ENCODE data around the gene VPS51.
A peak's percentile ranks its signal among the peaks of the same experiment; 100 is the strongest.

VPS51 gene

DNA sequence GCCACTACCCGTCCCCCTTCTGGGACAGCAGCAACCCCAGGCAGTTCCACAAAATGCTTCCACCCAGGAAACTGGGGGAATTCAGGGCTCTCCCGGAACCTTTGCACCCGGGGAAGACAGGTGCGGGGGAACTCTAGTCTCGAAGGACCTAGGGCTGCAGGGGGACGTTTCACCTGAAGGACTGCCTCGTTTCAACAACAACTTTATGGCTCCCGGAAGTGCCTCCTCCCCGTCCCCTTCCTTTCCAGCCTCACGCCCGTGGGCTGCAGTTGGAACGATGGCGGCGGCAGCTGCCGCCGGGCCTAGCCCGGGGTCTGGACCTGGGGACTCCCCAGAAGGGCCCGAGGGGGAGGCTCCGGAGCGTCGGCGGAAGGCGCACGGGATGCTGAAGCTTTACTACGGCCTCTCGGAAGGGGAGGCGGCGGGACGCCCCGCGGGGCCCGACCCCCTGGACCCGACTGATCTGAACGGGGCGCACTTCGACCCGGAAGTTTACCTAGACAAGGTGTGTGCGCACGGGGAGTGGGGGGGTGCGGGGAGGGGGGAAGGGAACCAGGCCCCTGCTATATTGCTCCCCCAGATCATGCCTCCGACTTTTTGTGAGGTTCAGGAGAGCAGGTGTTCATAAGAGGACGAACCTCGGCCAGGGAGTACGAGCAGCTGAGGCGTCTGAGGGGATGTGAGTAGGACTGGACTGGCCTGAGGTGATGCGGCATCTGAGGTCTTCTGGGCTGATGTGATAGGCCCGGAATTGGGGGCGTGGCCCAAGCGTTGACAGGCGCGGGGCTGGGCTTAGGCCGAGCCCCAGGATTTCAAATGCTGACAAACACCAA is at the start of gene VPS51:
Gene VPS51, plus strand, starts transcription at position 241 of the 833 bp plus-strand sequence. Its CDS starts 37 bp downstream, at position 278.
- peak; percentile 73 for DNase-seq

DNA sequence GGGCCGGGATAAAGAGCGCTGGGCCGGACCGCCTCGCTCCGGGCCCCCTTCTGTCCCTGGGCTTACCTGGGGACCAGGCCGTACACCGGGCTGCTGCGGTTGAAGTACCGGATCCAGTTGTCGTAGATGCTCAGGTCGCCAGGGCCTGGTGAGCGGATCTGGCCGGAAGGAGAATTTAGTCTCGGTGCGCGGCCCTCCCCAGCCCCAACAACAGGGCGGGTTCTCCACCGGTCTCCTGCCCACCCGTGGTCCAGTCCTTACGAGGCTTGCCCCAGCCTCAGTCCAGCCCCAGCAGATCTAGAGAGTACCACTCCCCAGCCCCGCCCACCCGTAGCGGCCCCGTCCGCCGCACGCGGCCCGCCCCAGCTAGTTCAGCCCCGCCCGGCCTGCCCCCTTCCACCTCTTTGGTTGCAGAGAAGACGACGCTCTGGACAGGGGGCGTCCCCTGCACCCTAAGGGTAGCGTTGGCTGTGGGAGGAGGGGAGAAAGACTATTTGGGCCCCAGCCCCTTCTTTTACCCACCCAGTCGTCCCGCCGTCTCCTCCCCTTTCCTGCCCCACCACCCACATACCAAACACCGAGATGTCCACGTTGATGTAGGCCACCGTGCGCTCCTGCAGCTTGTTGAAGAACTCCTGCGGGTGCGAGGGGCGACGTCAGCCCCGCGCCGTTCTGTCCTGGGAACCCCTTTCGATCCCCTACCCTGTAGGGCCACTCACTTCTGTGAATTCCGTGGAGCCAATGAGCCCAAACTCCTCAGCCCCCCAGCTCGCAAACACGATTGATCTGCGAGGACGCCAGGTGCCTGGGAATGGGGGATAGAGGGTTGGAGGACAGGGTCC is 48.2 kb upstream of the VPS51 start:
- DNase-seq: no peak

DNA sequence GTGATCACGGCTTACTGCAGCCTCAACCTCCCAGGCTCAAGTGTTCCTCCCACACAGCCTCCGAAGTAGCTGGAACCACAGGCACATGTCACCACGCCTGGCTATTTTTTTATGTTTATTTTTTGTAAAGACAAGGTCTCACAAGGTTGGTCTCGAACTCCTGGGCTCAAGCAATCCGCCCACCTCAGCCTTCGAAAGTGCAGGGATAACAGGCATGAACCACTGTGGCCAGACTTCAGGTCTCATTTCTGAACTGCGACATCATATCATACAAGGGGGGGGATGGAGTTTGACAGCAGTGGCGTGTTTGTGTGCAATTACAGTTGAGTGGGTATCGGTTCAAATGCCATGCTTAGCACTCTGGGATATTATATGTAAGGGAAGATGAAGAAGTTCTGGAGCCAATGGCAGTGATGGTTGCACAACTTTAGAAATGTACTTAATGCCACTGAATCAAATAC is 44.6 kb upstream of the VPS51 start:
- DNase-seq: no peak

DNA sequence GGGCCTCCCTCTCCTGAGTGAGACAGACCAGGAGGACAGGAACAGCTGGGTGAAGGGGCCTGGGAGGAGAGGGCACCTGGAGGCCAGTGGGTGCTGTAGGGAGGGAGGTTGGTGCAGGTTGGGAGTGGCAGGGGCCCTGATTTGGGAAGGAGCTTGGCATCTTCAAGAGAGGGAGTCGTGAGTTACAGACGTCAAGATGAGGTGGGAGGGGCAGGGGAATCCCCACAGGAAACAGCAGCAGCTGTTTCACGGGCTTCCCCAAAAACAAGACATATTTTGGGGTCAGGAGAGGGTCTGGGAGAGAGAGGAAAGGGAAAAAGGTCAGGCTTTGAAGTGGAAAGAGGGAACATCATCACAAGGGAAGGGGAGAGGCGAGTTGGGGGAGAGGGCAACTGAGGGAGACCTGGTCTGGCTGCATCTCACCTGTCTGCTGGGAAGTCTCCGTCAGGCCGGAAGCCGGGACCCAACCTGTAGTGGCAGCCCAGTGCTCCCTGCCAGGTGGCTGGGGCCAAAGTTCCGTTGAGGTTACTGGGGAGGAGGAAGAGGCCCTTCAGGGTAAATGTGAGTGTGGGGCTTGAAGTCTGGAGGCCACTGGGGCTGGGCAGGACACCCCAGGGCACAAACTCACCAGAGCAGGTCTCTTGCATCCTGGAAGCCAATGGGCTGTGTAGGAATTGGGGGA is 42.0 kb upstream of the VPS51 start:
- DNase-seq: no peak

DNA sequence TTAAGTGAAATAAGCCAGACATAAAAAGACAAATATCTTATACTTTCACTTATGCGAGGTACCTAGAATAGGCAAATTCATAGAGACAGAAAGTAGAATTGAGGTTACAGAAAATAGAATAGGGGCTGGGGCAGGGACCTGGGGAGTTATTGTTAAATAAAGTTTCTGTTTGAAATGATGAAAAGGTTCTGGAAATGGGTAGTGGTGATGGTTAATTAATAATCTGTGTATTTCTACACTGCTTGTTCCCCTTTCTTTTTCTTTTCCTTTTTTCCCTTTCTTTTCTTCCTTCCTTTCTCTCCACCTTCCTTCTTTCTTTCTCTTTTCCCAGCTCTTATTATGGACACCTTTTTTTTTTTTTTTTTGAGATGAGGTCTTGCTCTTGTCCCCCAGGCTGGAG is 40.5 kb upstream of the VPS51 start:
- no peak for DNase-seq

DNA sequence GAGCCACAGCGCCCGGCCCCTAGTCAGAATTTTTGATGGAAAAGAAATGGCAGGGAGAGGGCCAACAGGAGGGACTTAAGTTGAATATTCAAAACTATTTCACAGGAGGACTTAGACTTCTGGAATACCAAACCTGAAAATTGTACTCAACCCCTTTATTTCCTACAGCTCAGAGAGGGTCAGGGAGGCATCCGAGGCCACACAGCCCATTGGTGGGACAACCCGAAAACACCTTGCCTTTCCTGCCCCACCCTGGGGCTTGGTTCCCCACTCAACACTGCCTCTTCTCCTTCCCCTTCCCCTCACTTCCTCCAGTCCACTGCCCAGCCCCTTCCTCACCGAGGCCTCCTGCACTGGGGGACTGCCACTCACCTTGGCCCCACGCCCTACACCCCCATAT is 39.0 kb upstream of the VPS51 start:
- no peak for DNase-seq

DNA sequence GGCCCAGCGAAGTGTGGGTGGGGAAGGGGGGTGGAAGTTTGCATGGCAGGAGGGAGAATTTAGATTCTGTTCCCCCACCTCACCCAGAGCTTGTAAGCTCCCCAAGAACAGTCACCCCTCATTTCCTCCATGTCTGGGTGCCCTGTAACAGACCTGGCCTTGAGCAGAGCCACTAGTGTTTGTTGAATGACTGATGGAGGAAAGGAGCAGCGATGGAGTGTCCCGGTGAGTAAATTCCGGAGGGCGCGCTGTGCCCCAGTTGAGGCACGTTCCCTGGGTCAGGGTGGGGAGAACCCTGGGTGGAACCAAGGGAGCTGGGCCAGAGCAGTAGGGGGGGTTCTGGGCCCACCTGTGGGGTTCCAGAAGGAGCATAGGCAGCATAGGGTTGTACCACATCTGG is 38.5 kb upstream of the VPS51 start:
- DNase-seq: no peak

DNA sequence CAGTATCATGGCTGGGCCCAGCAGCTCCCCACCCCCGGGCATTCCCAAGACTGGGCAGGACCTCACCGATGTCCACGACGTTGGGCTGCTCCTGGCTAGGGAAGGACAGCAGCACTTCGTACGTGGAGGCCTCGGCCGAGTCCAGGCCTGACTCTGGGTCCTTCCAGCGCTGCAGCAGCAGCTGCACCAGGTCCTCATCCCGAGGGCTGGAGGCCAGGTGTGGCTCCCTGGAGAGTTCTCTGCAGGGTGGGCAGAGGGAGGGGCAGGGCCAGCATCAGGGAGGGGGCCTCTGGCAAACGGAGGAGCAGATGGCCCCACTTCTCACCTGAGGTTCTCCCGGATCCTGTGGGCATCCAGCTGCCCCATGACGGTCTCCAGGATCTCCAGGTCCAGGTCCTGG is 38.0 kb upstream of the VPS51 start:
- DNase-seq: no peak

DNA sequence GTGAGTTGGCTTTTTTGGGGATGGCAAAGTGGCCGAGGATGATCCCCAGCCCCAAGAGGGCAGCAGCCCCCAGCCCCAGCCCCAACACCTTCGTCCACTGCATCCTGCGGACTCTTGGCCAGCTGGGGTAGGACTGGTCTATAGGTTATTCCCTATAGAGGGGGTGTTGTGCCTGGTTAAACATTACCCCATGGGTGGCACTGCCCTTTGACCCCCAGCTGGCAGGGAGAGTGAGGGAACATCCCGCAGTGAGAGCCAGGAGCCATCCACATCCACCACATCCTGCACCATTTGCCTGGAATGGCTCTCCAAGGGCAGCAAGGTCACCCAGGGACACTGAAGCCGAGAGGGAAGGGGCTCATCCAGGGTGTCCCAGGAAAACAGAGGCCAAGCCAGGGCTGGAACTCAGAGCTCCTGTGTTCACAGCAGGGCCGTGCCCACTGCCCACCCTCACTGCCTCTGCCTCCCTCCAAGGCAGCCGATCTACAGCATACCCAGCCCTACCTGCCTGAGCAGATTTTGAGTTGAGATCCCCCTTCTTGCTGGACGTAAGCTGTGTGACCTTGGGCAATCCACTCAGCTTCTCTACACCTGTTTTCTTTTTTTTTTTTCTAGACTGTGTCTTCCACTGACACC is 37.5 kb upstream of the VPS51 start, which contains the start of gene NAALADL1:
Gene NAALADL1, minus strand, starts transcription at position 135 of the 636 bp plus-strand sequence. Its CDS starts 32 bp downstream, at position 103.
- DNase-seq: no peak

DNA sequence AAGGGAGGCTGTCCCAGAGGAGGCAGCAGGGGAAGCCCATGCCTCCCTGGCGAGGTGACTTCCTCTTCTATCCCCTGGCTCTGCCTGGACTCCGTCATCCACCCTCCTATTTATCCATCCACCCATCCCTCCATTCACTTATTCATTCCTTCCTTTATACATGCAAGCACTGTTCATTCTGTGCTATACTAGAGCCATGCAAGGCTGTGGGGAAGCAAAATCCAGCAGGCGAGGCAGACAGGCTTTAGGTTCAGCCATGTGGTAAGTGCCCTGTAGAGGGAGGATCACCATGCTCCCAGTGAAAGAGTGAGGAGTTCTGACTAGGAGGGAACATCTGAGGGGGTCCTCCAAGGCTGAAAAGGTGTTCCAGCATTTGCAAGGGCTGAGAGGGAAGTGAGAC is 36.5 kb upstream of the VPS51 start:
- DNase-seq: no peak

DNA sequence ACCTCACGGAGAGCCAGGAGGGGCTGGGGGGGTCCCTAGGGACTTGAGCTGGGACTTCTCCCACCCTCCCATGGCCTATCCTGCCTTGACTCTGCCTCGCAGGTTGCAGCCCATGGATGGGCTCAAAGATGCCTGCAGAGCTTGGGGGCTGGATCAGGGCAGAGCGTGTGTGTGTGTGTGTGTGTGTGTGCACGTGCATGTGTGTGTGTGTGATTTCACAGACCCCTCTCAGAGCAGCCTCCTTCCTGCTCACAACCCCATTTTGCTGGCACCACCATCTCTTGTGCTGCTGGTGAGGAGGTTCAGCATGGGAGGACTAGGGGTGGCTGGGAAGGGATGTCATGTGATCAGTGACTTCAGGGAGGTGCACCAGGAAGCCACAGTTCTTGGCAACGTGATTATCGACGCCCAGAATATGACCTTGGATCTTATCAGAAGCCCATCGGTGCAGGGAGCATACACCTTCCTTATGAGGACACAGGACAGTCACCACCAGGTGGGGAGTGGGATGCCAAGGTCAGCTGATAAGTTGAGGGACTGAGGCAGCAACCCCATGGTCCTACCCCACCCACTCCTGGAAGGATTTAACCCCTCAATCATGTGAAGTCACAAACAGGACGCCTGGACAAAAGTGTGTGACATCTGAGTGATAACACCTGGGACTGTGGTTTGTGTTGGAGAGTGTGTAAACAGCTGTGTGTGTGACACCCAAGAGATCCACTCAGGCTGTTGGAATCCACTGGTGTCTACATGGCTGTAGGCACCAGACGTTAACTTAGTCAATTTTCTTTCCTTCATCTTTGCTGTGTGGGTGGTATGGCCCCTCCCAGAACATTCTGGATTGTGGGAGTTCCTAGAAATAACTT is 35.8 kb upstream of the VPS51 start:
- DNase-seq: no peak

DNA sequence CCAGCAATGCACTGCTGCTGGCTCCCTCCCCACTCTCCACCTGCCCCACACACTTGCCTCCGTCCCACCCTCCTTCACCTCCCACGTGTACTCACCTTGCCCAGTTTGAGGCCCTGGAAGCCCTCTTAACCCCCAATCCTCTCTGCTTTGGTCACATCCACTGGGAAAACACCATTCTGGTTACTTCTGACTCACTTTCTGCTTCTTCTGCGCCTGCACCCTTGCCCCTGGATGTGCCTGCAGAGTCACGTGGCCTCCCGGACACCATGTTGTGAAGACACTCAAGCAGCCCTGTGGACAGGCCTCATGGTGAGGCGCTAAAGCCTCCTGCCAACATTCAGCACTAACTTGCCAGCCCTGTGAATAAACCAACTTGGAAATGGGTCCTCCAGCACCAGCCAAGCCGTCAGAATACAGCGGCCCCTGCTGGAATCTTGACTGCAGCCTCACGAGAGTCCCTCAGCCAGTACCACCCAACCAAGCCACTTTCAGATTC is 35.1 kb upstream of the VPS51 start:
- DNase-seq: no peak

DNA sequence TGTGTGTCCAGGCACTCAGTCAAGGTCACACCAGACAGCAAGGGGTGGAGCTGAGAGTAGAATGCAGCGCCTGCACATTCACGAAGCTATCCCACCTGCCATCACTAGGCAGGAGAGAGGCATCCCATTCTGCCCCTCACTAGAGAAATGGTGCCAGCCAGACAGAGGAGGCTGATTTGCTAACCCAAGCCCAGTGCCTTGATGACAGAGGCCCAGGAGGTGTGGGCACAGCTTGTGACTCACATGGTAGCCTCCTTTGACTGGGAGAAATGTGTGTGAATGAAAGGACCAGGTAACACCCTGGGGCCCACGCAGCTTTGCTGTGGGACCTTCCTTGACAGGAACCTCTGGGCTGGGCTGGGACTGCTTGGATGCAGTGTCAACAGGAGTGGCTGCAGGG is 32.5 kb upstream of the VPS51 start:
- DNase-seq: no peak

DNA sequence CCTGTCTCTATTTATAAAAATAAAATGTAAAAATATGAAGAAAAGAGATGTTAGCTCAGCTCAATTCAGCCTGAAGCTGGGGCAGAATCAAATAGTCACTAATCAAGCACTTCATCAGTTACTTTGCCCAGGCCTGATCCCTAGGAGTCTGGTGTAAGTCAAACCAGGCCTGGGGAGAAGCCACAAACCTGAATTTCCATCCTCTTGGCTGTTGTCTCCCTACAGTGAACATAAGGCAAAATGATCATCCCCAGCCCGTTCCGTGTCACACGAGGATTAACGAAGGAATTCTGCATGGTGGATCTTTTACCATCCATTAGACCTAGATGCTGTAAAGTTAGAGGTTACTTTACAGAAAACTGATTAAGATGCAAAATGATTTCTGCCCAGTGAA is 31.2 kb upstream of the VPS51 start:
- DNase-seq: no peak

DNA sequence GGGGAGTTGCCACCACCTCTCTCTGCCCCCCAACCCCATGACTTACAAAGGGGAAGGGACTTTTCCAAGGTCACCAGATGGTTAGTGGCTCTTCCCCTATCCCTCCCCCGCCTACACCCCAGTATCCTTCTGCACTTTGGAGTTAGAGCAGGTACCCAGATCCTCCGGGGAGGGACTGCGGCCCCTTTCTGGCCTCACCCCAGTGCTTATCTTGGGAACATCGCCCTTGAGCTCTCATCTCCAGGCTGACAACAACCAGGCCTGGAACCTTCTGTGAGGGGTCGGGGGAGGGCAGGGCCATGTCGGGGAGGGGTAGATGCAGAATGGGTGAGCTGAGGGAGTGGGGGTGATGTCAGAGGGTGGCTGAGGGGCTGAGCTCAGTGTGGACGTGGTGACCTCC is 30.2 kb upstream of the VPS51 start:
- DNase-seq: no peak

DNA sequence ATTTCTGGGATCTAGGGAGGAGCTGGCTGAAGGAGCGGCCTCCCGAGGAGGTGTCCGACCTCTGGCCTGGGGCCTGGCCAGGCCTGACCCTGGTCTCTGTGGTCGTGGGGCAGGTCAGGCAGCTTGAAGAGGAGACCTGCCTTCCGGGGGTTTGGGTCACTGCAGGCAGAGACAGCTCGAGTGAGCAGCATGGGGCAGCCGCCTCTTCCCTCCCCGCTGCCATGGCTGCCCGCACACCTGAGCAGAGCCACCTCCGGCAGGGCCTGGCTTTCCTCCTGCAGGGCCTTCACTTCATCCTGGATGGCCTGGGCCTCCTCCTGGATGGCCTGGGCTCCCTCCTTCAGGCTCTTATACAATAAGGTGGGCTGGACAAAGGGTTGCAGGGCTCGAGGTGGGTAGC is 29.7 kb upstream of the VPS51 start:
- DNase-seq: no peak

DNA sequence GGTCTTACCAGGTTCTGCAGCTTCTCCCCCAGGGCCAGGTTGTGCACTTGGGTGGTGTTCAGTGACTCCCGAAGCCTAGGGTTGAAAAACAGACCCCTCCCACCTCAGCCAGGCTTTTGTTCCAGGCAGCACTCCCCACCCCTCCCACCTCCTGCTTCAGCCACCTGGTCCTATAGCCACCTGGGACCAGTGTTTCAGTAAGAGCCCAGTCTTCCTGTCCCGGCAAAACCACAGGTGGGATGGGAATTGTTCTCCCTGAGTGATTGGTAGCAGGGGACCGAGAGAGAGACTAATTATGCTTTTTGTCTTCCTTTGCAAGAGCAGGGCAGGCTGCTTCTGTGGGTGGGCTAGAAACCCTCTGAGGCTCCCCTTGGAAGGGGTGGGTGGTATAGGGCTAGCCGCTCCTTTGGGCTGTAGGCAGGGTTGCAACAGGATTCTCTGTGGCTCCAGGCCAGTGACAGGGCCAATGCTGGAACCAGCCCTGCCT is 29.2 kb upstream of the VPS51 start:
- no peak for DNase-seq

DNA sequence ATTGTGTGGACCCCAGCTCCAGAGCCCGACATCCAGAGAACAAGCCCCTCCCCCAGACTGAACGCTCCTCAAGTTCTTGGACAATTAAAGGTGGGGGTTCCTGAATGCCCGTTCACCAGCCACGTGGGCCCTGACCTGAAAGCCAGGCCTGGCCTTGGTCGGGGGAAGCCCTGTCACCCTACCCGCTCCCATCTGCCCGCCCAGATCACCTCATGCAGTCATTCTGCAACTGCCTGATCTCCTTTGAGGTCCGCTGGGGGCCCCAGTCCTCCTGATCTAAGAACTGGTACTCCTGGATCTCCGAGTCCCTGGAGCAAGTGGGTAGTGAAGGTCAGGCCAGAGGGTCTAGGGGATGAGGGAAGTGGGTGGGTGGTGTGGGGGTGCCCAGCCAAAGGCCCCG is 28.6 kb upstream of the VPS51 start:
- DNase-seq: no peak

DNA sequence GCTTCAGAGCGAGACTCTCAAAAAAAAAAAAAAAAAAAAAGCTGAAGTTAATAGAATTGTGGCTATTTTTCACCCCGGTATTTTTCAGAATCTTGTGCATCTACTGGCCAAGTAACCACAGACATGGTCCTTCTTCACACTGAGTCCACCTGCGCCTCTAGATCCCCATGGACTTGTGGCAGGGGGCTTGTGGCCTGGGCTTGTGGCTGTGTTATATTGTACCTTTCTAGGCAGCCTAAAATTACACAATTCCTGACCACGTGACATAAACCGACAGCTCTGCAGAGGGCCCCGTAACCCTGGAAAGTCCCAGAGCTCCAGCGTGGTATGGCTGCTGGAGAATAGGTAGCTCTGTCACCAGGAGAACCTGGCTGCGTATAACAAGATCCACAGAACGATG is 26.8 kb upstream of the VPS51 start:
- DNase-seq: no peak

DNA sequence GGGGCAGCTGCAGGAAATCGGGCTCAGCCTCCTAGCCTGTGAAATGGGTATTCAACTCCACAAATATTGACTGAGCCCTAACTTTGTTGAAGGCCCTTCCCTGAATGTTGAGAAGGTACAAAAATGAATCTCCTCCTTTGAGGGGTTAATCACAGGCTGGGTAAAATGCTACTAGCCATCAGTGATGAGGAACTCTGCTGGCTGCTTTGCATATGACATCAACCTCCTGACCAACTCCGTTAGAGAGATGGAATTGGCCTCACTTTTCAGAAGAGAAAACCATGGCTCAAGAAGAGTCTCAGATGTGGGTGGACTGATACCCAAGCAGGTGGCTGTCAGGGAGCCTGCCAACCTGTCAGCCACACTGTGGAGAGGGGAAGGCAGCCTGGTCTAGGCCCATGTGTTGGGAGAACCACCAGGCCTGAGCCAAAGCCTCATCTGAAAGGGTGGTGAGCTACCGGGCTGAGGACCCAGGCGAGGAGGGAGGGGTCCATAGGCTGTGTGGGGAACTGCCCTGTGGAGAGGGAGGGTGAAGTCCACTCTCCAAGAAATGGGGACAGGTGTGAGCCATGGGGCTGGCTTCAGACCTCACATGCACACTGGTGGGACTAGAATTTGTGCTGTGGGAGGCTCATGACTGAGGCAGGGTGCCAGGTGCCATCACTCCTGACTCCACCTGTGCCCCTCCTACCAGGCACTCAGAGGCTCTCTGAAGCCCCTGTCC is 23.9 kb upstream of the VPS51 start:
- DNase-seq: no peak

DNA sequence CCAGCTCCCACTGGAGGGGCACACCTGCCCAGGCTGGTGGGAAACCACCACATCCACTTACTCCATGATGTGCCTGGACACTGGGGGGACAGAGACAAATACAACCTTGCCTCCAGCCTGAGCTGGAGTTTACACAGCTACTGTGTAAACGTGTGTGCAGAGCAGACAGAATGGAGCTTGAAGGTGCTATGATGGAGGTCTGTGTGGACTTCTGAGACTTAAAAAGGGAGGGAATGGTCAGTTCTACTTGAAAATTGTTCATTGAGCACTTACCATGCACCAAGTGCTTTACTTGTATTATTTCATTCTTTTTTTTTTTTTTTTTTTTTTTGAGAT is 23.4 kb upstream of the VPS51 start:
- DNase-seq: no peak

Data from NCI-H446 treated with DMSO at 0.1 percent for 48 hours (cell line).